Activated naive CD4-positive, alpha-beta T cell treated with anti-CD3 and anti-CD28 coated beads, Interleukin-2, amount 10 ng/mL, durations not matched to agents 7 days and 5 days (primary cell): Measurements from ENCODE around the gene TTC33.
A peak's percentile ranks its signal among the peaks of the same experiment; 100 is the strongest.
"Not testable (repeated sequence)": the region's sequence is repeated elsewhere in the genome, so short reads cannot be mapped to it uniquely, and the experiment has no call there.

Experiments
- CTCF ChIA-PET: fragments of 350-600 bp; sonication (Branson Sonifier 250); formaldehyde crosslinking; loops from one replicate; lab custom pipeline; 2021; ENCODE audit warnings: antibody characterized with exemption; lab: Charles Lee
- DNase-seq: peaks from one replicate; pipeline ENCODE4 v3.0.0-alpha.2; 2020
- H3K27ac Mint-ChIP-seq: one replicate; pipeline ENCODE4 v1.8.0; 2021; ENCODE audit warnings: mild to moderate bottlenecking, moderate library complexity, mixed read lengths
- H3K27me3 Mint-ChIP-seq: one replicate; pipeline ENCODE4 v1.8.0; 2021; ENCODE audit warnings: mild to moderate bottlenecking, mixed read lengths
- H3K36me3 Mint-ChIP-seq: one replicate; pipeline ENCODE4 v1.8.0; 2021; ENCODE audit warnings: mixed read lengths
- H3K4me1 Mint-ChIP-seq: one replicate; pipeline ENCODE4 v1.8.0; 2021; ENCODE audit warnings: mixed read lengths
- H3K4me3 Mint-ChIP-seq: one replicate; pipeline ENCODE4 v1.8.0; 2021; ENCODE audit warnings: mild to moderate bottlenecking, moderate library complexity, mixed read lengths
- H3K9me3 Mint-ChIP-seq: one replicate; pipeline ENCODE4 v1.8.0; 2021; ENCODE audit warnings: mixed read lengths

Gene TTC33

GRCh38 chr5:40575411-40575810, 180.3 kb downstream of the TTC33 start:
- no peak overlapping the region for H3K27ac Mint-ChIP-seq
- CTCF ChIA-PET = no interaction called here
- H3K4me3 Mint-ChIP-seq = no peak overlapping the region
- DNase-seq = no peak
- peaks cover 2% of the 10 kb centered on the region for H3K9me3 Mint-ChIP-seq
- H3K27me3 Mint-ChIP-seq = no peaks in the 10 kb centered on the region
- H3K36me3 Mint-ChIP-seq = no peaks in the 10 kb centered on the region
- peaks cover 24% of the 10 kb centered on the region for H3K4me1 Mint-ChIP-seq

- Mint-ChIP-seq H3K36me3 (no peaks in the 10 kb centered on the region), H3K27ac (no peak overlapping the region), H3K4me1 (peaks cover 9% of the 10 kb centered on the region), H3K27me3 (no peaks in the 10 kb centered on the region), H3K9me3 (peaks cover 2% of the 10 kb centered on the region), H3K4me3 (no peak overlapping the region)
- CTCF ChIA-PET = no interaction called here
- no peak for DNase-seq
Measured at GRCh38 chr5:40572937-40573336, 182.8 kb downstream of the TTC33 start.

- H3K4me1 Mint-ChIP-seq = peaks cover 8% of the 10 kb centered on the region
- H3K27ac Mint-ChIP-seq = no peak overlapping the region
- no peaks in the 10 kb centered on the region for H3K36me3 Mint-ChIP-seq
- peaks cover 2% of the 10 kb centered on the region for H3K9me3 Mint-ChIP-seq
- H3K4me3 Mint-ChIP-seq = no peak overlapping the region
- H3K27me3 Mint-ChIP-seq = no peaks in the 10 kb centered on the region
- no peak for DNase-seq
- CTCF ChIA-PET = no interaction called here
Measured at GRCh38 chr5:40572391-40572790, 183.4 kb downstream of the TTC33 start.

GRCh38 chr5:40571729-40572128, 184.0 kb downstream of the TTC33 start:
- Mint-ChIP-seq H3K4me1 (peaks cover 8% of the 10 kb centered on the region), H3K4me3 (no peak overlapping the region), H3K9me3 (peaks cover 2% of the 10 kb centered on the region), H3K27me3 (no peaks in the 10 kb centered on the region), H3K36me3 (no peaks in the 10 kb centered on the region), H3K27ac (no peak overlapping the region)
- no peak for DNase-seq
- CTCF ChIA-PET = no interaction called here

- CTCF ChIA-PET = interaction anchor here (0.6 to 0.9 kb wide), 2 partner anchors 56 to 166 kb away, joined by 3 read pairs; no protein-coding TSS in a partner anchor
- no peaks in the 10 kb centered on the region for H3K27me3 Mint-ChIP-seq
- peaks cover 8% of the 10 kb centered on the region for H3K4me1 Mint-ChIP-seq
- DNase-seq = no peak
- H3K4me3 Mint-ChIP-seq = no peak overlapping the region
- H3K9me3 Mint-ChIP-seq = peaks cover 2% of the 10 kb centered on the region
- no peaks in the 10 kb centered on the region for H3K36me3 Mint-ChIP-seq
- H3K27ac Mint-ChIP-seq = peak overlapping the region; percentile 8
Measured at GRCh38 chr5:40570408-40571129, 185.2 kb downstream of the TTC33 start.

- H3K27ac Mint-ChIP-seq = no peak overlapping the region
- H3K27me3 Mint-ChIP-seq = no peaks in the 10 kb centered on the region
- no peak overlapping the region for H3K4me3 Mint-ChIP-seq
- peaks cover 2% of the 10 kb centered on the region for H3K9me3 Mint-ChIP-seq
- CTCF ChIA-PET = interaction anchor here (0.6 to 0.9 kb wide), 2 partner anchors 56 to 167 kb away, joined by 3 read pairs; no protein-coding TSS in a partner anchor
- DNase-seq = no peak
- peaks cover 8% of the 10 kb centered on the region for H3K4me1 Mint-ChIP-seq
- no peaks in the 10 kb centered on the region for H3K36me3 Mint-ChIP-seq
Measured at GRCh38 chr5:40569546-40570270, 186.1 kb downstream of the TTC33 start.

GRCh38 chr5:40568548-40568947, 187.2 kb downstream of the TTC33 start:
- CTCF ChIA-PET = interaction anchor here (1.7 kb wide), 1 partner anchor 9 kb away, joined by 3 read pairs; no protein-coding TSS in a partner anchor
- Mint-ChIP-seq H3K36me3 (no peaks in the 10 kb centered on the region), H3K9me3 (peaks cover 2% of the 10 kb centered on the region), H3K27ac (no peak overlapping the region), H3K4me1 (peaks cover 8% of the 10 kb centered on the region), H3K4me3 (no peak overlapping the region), H3K27me3 (no peaks in the 10 kb centered on the region)
- DNase-seq = no peak

- H3K4me1 Mint-ChIP-seq, H3K4me3 Mint-ChIP-seq, H3K9me3 Mint-ChIP-seq, H3K27me3 Mint-ChIP-seq, CTCF ChIA-PET, DNase-seq, H3K27ac Mint-ChIP-seq, H3K36me3 Mint-ChIP-seq: not testable (repeated sequence)
Measured at GRCh38 chr5:40563173-40563572, 192.6 kb downstream of the TTC33 start.

GRCh38 chr5:40560474-40561110, 195.2 kb downstream of the TTC33 start:
- Mint-ChIP-seq H3K4me3 (no peak overlapping the region), H3K4me1 (no peaks in the 10 kb centered on the region), H3K27ac (no peak overlapping the region), H3K9me3 (peaks cover 3% of the 10 kb centered on the region), H3K36me3 (peaks cover 6% of the 10 kb centered on the region), H3K27me3 (no peaks in the 10 kb centered on the region)
- CTCF ChIA-PET = no interaction called here
- no peak for DNase-seq

GRCh38 chr5:40559306-40559705, 196.5 kb downstream of the TTC33 start:
- no peak for DNase-seq
- Mint-ChIP-seq H3K27me3 (no peaks in the 10 kb centered on the region), H3K27ac (no peak overlapping the region), H3K4me3 (no peak overlapping the region), H3K9me3 (peaks cover 3% of the 10 kb centered on the region), H3K36me3 (peaks cover 6% of the 10 kb centered on the region), H3K4me1 (no peaks in the 10 kb centered on the region)
- CTCF ChIA-PET = interaction anchor here (0.8 kb wide), 1 partner anchor 9 kb away, joined by 3 read pairs; no protein-coding TSS in a partner anchor

- H3K27me3 Mint-ChIP-seq = no peaks in the 10 kb centered on the region
- no peaks in the 10 kb centered on the region for H3K9me3 Mint-ChIP-seq
- H3K4me1 Mint-ChIP-seq = no peaks in the 10 kb centered on the region
- DNase-seq = no peak
- no peak overlapping the region for H3K4me3 Mint-ChIP-seq
- H3K36me3 Mint-ChIP-seq = peaks cover 2% of the 10 kb centered on the region
- no peak overlapping the region for H3K27ac Mint-ChIP-seq
- CTCF ChIA-PET = no interaction called here
Measured at GRCh38 chr5:40557501-40557900, 198.3 kb downstream of the TTC33 start.

- Mint-ChIP-seq H3K27ac (no peak overlapping the region), H3K4me3 (no peak overlapping the region), H3K27me3 (no peaks in the 10 kb centered on the region), H3K9me3 (no peaks in the 10 kb centered on the region), H3K36me3 (peaks cover 2% of the 10 kb centered on the region), H3K4me1 (no peaks in the 10 kb centered on the region)
- no peak for DNase-seq
- CTCF ChIA-PET = no interaction called here
Measured at GRCh38 chr5:40556811-40557210, 198.9 kb downstream of the TTC33 start.

- H3K27ac Mint-ChIP-seq = no peak overlapping the region
- H3K9me3 Mint-ChIP-seq = no peaks in the 10 kb centered on the region
- no peaks in the 10 kb centered on the region for H3K27me3 Mint-ChIP-seq
- CTCF ChIA-PET = no interaction called here
- no peak overlapping the region for H3K4me3 Mint-ChIP-seq
- no peak for DNase-seq
- peaks cover 2% of the 10 kb centered on the region for H3K36me3 Mint-ChIP-seq
- H3K4me1 Mint-ChIP-seq = no peaks in the 10 kb centered on the region
Measured at GRCh38 chr5:40555886-40556285, 199.9 kb downstream of the TTC33 start.

GRCh38 chr5:40554813-40555212, 200.9 kb downstream of the TTC33 start:
- Mint-ChIP-seq H3K9me3 (no peaks in the 10 kb centered on the region), H3K4me3 (no peak overlapping the region), H3K36me3 (no peaks in the 10 kb centered on the region), H3K27ac (no peak overlapping the region), H3K27me3 (no peaks in the 10 kb centered on the region), H3K4me1 (no peaks in the 10 kb centered on the region)
- CTCF ChIA-PET = interaction anchor here (0.7 to 0.8 kb wide), 2 partner anchors 136 to 606 kb away, joined by 3 read pairs; no protein-coding TSS in a partner anchor
- DNase-seq = no peak
